ENCODE data around the gene EPN1. TPM values are rescaled to one million over a fixed set of nuclear protein-coding genes. Genes with fewer than 3 reads are reported as not detected.

The EPN1 gene
- total and polyA plus RNA-seq, 2 of the 13 experiments (the other 11 are each of a cell fraction or from before 2014, with no cell fraction given): 28.9 to 31.7 TPM

DNA sequence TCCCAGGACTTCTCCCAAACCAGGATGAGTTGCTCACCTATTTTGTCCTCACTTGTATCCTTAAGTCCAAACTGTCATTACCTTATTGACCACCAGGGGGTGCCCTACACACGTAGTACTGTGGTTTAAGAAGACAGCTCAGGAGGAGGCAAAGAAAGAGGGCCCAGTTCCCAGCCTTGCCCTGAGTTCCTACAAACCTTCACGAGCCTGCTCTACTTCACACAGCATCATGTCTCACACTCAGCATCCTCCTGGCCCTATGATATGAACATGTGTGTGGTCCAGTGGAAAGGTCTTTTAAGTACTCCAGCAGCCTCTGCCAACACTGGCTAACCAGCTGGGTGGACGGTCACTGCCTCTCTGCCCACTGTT is 42.6 kb upstream of the EPN1 start:
- BruUV-seq (replicated peaks): no TSS peak
- intact Hi-C loops (cut with micrococcal nuclease; ENCODE audit: unreplicated experiment) (loop anchor here (1.0 to 10.0 kb wide), 3 partner anchors 48 to 175 kb away; partner anchors contain the start of gene ZNF579), in situ Hi-C loops (cut with HindIII; ENCODE audit: extremely low pct_ligation_motif_present, low pct_unique_long_range_greater_than_20kb) (no loop called here)
- FAIRE-seq (peak; percentile 18), DNase-seq (ENCODE audit: low spot score) (peak; percentile 88), ATAC-seq (peak; percentile 63)
- H3K27me3 ChIP-seq (ENCODE audit: control insufficient read depth in 1 of 2, insufficient read depth in 2 of 2, low read length in 2 of 2): no peaks in the 10 kb centered on the region; a peak in 1 of 5 replicates
- peak overlapping the region; percentile 66 for H3K4me2 ChIP-seq (ENCODE audit: low read depth, low read length)
- no peak overlapping the region for H2AFZ ChIP-seq (ENCODE audit: low read length)
- H3K4me1 ChIP-seq (ENCODE audit: insufficient read depth, low read length): peaks cover 38% of the 10 kb centered on the region
- H3K36me3 ChIP-seq (replicated peaks in 1 of 2; ENCODE audit: control insufficient read depth in 1 of 2, insufficient read depth in 2 of 2, low read length in 2 of 2): no peaks in the 10 kb centered on the region
- 28% methylated on average over 3 of the region's 3 CpGs for WGBS (ENCODE audit: low lambda C conversion rate)
- POLR2A ChIA-PET: interaction anchor here (2.0 to 3.1 kb wide), 5 partner anchors 8 to 156 kb away, joined by 7 to 13 read pairs (median 11); partner anchors contain the start of genes FIZ1, U2AF2, ZNF581 and ZNF628
- H4K20me1 ChIP-seq (ENCODE audit: insufficient read depth, low read length): no peaks in the 10 kb centered on the region
- CTCF ChIA-PET (ENCODE audit: low intra/inter-chr PET ratio, low total read pairs): interaction anchor here (1.3 to 2.6 kb wide), 4 partner anchors 11 to 177 kb away, joined by 4 to 37 read pairs (median 12); partner anchors contain the start of gene ZNF581
- peaks cover 23% of the 10 kb centered on the region for H3K79me2 ChIP-seq (ENCODE audit: insufficient read depth, low read length)
- no peak overlapping the region for H3K4me3 ChIP-seq (replicated peaks in 1 of 3; ENCODE audit: insufficient read depth in 1 of 3, low read depth in 2 of 3, low read length in 3 of 3)
- no peak overlapping the region for H3K27ac ChIP-seq (ENCODE audit: extremely low read length, insufficient read depth, low read length)
- H3K9me3 ChIP-seq (ENCODE audit: low read length): no peaks in the 10 kb centered on the region
- H3K9ac ChIP-seq (ENCODE audit: insufficient read depth, low read depth, low read length): no peak overlapping the region
- TF ChIP-seq TARDBP (CRISPR knock-in tag; IDR thresholded peaks at IDR 0.05): no peak
- no peak for TF ChIP-seq RFX5 (IDR thresholded peaks at IDR 0.05; ENCODE audit: low read depth, low read length)
- no peak for TF ChIP-seq KDM6A (CRISPR knock-in tag; IDR thresholded peaks at IDR 0.05; ENCODE audit: low read depth)
- TF ChIP-seq KDM1A (CRISPR knock-in tag; IDR thresholded peaks at IDR 0.05): no peak
- TF ChIP-seq, protein P1, sequence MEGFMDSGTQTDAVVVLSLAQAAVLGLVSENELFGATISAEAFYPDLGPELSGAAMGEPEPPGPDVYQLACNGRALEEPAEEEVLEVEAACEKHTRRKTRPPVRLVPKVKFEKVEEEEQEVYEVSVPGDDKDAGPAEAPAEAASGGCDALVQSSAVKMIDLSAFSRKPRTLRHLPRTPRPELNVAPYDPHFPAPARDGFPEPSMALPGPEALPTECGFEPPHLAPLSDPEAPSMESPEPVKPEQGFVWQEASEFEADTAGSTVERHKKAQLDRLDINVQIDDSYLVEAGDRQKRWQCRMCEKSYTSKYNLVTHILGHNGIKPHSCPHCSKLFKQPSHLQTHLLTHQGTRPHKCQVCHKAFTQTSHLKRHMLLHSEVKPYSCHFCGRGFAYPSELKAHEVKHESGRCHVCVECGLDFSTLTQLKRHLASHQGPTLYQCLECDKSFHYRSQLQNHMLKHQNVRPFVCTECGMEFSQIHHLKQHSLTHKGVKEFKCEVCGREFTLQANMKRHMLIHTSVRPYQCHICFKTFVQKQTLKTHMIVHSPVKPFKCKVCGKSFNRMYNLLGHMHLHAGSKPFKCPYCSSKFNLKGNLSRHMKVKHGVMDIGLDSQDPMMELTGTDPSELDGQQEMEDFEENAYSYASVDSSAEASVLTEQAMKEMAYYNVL (CRISPR knock-in tag; IDR thresholded peaks at IDR 0.05; ENCODE audit: borderline replicate concordance): no peak
- TF ChIP-seq, protein P2, sequence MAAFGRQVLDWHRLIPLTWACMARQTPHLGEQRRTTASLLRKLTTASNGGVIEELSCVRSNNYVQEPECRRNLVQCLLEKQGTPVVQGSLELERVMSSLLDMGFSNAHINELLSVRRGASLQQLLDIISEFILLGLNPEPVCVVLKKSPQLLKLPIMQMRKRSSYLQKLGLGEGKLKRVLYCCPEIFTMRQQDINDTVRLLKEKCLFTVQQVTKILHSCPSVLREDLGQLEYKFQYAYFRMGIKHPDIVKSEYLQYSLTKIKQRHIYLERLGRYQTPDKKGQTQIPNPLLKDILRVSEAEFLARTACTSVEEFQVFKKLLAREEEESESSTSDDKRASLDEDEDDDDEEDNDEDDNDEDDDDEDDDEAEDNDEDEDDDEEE (CRISPR knock-in tag; IDR thresholded peaks at IDR 0.05): 0 out of 2 replicates have a peak, but pooled peaks have one; percentile 24
- no peak for TF ChIP-seq NCOR1 (IDR thresholded peaks at IDR 0.05; ENCODE audit: borderline replicate concordance, low read length)
- TF ChIP-seq FOXA3 (CRISPR knock-in tag; IDR thresholded peaks at IDR 0.05): peak; percentile 34; the same call in 1 of the 2 replicates
- TF ChIP-seq, protein P3, sequence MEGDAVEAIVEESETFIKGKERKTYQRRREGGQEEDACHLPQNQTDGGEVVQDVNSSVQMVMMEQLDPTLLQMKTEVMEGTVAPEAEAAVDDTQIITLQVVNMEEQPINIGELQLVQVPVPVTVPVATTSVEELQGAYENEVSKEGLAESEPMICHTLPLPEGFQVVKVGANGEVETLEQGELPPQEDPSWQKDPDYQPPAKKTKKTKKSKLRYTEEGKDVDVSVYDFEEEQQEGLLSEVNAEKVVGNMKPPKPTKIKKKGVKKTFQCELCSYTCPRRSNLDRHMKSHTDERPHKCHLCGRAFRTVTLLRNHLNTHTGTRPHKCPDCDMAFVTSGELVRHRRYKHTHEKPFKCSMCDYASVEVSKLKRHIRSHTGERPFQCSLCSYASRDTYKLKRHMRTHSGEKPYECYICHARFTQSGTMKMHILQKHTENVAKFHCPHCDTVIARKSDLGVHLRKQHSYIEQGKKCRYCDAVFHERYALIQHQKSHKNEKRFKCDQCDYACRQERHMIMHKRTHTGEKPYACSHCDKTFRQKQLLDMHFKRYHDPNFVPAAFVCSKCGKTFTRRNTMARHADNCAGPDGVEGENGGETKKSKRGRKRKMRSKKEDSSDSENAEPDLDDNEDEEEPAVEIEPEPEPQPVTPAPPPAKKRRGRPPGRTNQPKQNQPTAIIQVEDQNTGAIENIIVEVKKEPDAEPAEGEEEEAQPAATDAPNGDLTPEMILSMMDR (CRISPR knock-in tag; IDR thresholded peaks at IDR 0.05): peak; percentile 85
- TF ChIP-seq FOXA1 (IDR thresholded peaks at IDR 0.05): no peak
- TF ChIP-seq FOXA1 (CRISPR knock-in tag; IDR thresholded peaks at IDR 0.05): peak; percentile 63
- TF ChIP-seq, protein P4, sequence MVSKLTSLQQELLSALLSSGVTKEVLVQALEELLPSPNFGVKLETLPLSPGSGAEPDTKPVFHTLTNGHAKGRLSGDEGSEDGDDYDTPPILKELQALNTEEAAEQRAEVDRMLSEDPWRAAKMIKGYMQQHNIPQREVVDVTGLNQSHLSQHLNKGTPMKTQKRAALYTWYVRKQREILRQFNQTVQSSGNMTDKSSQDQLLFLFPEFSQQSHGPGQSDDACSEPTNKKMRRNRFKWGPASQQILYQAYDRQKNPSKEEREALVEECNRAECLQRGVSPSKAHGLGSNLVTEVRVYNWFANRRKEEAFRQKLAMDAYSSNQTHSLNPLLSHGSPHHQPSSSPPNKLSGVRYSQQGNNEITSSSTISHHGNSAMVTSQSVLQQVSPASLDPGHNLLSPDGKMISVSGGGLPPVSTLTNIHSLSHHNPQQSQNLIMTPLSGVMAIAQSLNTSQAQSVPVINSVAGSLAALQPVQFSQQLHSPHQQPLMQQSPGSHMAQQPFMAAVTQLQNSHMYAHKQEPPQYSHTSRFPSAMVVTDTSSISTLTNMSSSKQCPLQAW (CRISPR knock-in tag; IDR thresholded peaks at IDR 0.05): 0 out of 2 replicates have a peak, but pooled peaks have one; percentile 22
- no peak for TF ChIP-seq ZNF747 (CRISPR knock-in tag; IDR thresholded peaks at IDR 0.05; ENCODE audit: borderline replicate concordance)
- no peak for TF ChIP-seq GZF1 (CRISPR knock-in tag; IDR thresholded peaks at IDR 0.05)
- no peak for TF ChIP-seq SMAD3 (CRISPR knock-in tag; IDR thresholded peaks at IDR 0.05)
- TF ChIP-seq STAG1 (CRISPR knock-in tag; IDR thresholded peaks at IDR 0.05): peak; percentile 74
- TF ChIP-seq MEF2D (CRISPR knock-in tag; IDR thresholded peaks at IDR 0.05): 0 out of 2 replicates have a peak, but pooled peaks have one; percentile 3
